HG02623 (cell line): ENCODE data around the gene CPEB3.

Source experiments
- ATAC-seq: cut with Tn5 transposase; IDR thresholded peaks from one replicate; pipeline ENCODE4 v1.9.1; 2021; ENCODE audit warnings: moderate library complexity; ENCODE audit not compliant: unreplicated experiment

The CPEB3 gene

GRCh38 chr10:92268748-92269147 is 22.1 kb downstream of the CPEB3 start:
- no peak for ATAC-seq

DNA sequence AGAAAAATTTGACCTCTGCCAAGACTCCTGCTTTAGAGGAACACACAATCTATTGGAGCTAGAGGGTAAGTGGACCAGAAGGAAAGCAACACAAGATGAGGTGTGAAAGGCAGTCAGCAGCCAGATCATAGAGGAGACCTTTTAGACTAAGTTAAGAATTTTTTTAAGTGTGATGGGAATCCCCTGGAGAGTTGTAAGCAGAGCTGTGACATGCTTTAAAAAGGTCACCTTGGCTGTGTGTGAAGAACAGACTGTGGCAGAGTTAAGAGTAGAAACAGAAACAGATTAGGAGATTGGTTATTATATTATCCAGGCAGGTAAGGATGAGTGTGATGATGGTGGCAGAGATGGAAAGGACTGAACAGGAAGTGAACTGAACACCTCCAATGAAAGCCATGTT is 23.5 kb downstream of the CPEB3 start:
- no peak for ATAC-seq

DNA sequence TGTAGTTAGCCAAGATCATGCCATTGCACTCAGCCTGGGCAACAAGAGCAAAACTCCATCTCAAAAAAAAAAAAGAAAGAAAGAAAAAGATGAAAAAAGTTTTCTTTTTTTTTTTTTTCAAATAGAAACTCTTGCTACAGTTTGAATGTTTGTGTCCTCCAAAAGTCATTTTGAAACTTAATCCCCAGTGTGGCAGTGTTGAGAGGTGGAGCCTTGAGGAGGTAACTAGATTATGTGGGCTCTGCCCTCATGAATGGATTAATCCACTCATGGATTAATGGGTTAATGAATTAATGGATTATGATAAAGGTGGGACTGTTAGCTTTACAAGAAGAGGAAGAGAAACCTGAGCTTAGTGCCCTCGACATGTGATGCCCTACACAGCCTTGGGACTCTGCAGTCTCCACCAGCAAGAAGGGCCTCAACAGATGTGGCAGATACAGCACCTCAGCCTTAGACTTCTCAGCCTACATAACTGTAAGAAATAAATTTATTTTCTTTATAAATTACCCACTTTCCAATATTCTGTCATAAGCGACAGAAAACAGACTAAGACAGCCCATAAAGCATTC is 25.1 kb downstream of the CPEB3 start:
- ATAC-seq = no peak

GRCh38 chr10:92264249-92264648 is 26.6 kb downstream of the CPEB3 start:
- ATAC-seq = no peak

DNA sequence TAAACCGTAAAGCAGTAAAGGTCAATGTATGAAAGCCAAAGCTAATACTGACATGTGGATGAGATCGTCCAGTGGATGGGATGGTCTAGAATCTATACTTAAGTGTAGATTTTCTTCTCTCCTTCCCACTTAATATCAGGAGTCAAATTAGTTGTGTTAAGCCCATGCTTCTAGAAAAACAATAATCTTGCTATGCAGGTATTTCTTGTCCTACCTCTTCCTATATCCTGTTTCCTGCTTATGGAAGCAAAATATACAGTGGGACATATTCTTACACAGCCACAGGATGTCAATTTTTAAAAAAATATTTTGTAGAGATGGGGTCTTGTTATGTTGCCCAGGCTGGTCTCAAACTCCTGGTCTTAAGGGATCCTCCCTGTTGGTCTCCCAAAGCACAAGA is 27.5 kb downstream of the CPEB3 start:
- no peak for ATAC-seq

GRCh38 chr10:92248566-92248965 is 42.3 kb downstream of the CPEB3 start:
- ATAC-seq = no peak

DNA sequence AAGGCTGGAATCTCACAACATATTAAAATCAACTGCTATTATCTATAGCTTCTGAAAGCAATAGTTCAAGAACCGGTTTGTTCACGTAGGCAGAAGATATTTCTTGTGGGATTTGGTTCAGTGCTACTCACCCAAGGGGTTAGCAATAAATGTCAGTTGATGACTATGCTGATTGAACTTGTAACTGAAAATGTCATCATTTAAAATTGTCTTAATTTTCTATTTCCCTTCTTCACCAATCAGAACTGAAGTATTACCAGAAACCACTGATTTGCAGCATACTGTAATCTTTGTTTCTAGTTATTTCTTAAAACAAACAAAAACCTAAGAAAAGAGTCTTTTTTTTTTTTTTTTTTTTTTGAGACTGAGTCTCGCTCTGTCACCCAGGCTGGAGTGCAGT is 46.1 kb downstream of the CPEB3 start:
- ATAC-seq = peak; percentile 33

DNA sequence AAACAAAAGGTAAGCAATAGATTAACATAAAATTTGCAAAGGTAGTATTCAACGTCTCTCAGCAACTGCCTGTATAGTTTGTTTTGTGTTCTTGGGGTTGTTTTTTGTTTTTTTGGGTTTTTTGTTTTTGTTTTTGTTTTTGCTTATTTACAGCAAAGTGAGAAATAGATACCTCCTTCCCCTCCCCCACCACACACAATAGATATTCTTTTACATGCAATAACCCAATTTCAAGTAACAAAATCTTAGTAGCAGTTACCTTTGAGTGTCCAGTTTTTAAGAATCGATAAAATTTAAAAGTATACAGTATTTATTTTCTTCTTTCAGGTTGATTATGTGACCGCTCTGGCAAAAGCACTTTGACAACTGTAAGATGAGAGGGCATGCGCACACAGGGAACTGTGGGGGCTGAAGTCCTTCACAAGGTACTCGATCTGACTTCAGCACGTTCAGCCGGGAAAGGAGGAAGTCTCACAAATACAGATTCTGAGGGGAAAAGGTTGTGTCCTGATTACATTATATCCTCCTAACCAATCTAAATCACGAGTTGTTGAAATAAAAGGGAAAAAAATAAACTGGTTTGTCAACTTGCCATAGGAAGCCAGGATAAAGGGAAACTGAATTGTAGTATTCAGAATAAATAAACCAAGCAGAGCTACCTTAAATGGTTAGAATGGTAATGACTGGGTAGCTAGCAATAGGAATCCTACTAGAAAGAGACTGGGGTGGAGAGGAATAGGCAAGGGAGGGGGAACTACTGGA is 47.8 kb downstream of the CPEB3 start:
- peak; percentile 49 for ATAC-seq

DNA sequence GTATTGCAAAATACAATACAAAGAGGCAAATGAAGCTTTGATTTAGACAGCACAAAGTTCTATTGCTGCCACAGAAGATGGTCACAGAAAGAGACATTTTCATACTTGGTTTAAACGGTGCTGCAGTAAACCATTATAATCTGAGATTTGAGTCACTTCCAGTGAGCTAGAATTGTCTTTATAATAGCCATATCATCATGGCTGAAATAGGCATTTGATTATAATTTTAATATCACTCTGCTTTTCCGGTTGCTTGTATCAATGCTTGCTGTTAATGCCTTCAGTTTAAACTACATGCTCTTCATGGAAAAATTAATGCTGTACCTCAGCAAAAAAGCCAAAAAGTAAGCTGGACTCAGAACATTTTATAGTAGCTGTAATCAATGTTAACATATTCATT is 48.5 kb downstream of the CPEB3 start:
- no peak for ATAC-seq

DNA sequence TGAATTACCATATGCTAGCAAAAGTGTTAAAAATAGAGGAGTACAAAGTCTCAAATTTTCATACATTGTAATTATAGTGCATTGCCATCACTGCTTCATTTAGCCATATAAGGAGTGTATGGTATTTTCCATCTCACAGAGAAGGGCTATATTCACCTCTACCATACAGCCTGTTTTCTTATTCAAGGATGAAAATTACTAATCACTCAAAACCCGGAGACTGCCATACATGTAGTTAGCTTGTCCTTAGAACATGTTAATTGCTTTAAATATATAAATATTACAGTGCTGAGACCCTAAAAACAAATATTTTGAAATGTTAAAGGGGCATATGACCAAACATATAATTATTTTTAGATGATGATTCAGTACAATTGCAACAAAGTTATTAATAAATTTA is 49.4 kb downstream of the CPEB3 start:
- no peak for ATAC-seq

DNA sequence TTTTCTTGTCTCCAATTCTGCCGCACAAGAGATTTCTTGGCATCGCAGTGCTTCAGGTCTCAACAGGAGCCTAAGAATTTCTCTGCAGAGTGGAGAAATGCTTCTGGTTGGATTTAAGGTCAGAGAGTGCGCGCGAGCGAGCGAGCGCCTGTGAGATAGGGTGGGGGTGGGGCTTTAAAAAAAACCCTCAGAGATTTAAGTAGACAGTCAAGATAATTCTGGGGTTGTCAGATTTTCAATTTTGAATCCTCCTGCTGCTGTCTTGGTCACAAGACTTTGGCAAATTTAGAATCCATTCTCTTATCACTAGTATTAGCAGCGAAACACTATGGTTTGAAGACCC is 49.7 kb downstream of the CPEB3 start:
- no peak for ATAC-seq

DNA sequence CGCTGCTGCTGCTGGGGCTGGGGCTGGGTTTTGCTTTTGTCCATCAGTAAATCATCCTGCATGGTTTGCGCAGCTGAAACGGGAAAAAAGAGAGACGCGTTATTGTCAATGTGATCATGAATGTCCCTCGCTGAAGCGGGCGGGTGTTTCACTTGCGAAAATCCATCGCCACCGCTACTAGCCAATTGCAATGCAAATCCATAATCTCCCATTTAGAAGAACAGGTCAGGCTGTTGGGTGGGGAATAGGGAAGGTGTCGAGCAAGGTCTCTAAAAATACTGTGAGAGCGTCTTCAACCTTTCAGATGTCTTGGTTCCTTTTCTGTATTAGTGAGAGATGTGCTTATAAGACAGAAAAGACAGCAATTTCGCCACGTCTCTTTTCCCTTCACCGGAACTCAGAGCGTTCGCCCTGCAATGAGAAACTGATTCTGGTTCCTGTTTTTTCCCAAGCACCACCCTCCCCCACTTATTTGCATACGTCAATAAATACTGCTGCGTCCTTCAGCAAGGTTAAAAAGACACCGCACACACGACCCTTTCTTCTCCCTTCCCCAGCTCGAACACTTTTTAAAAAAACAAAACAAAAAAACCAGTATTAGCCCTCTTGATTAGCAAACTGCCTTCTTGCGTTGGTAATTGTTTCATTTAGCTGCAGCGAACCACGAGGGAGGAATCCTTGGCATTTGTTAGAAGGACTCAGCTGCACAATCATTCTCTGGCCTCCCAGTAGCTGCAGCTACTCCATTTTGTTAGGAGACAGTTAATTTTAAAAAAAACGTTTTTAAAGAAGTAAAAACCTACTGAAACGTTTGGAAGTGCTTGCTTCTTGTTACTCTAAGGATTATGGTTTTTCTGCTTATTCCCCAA is 50.4 kb downstream of the CPEB3 start:
- ATAC-seq = peak; percentile 45

DNA sequence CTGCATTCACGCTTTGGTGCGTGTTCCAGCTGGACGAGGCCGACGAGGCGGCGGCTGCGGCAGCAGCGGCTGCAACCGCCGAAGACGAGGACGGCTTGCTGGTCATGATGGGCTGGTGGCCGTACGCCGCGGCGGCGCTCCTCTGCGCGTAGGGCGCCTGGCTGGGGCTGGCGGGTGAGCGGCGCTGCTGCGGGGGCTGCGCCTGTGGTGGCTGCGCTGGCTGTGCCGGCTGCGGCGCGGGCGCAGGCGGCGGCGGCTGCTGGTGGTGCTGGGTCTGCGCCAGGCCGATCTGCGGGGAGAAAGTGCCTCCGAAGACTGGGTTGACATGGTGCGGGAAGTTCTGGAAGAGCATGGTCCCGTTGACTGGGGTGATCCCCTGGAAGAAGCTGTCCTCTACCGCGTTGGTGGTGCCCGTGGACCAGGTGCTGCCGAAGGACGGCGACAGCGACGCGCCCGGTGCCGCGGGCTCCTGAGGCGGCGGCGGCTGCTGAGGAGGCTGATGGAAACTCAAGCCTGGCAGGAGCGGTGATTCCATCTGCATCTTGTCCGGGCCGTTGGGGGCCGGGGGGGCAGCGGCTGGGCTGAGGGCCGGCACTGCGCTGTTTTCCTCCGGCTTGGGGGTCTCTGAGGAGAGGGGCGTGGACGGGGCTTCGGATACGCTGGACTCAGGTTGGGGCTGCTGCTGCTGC is 51.1 kb downstream of the CPEB3 start:
- no peak for ATAC-seq

DNA sequence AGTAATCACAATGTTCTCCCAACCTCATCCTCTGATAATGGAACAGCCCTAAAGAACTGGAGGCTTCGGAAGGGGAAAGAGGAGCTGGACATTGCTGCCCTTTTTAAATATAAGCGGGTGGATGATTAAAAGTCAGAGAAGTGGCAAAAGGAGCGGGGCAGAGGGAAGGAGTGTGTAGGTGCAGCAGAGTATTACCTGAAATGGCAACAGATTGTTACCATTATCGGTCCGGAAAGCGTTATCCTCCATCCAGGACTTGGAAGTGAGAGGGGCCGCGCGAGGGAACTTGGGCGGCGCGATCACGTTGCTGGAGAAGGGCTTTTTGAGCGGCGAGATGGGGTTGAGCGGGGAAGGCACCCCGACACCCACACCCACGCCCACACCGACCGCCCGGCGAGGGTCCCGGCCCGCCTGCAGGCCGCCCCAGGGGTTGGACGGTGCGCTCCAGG is 51.7 kb downstream of the CPEB3 start:
- ATAC-seq = no peak

DNA sequence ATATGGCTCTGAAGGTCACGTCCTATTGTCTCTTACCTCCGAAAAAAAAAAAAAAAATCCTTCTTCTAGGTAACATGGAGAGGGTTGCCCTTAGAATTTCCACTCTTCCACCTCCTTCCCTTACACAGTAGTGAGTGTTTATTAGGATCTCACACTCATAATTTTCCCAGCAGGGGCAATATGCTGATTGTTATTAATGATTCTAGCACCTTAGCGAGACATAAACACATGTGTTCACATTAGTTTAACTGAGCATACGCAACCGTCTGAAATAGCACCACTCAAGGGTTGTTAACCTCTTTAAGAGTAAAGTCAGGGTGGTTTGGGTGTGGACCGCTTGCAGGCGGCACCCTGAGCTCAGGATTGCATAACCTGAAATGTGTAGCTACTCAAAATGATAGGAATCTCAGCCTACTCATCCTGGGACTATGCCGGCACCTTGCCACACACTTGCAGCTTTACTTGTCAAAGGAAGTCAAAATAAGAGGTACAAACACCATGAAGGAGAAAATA is 52.2 kb downstream of the CPEB3 start:
- no peak for ATAC-seq

DNA sequence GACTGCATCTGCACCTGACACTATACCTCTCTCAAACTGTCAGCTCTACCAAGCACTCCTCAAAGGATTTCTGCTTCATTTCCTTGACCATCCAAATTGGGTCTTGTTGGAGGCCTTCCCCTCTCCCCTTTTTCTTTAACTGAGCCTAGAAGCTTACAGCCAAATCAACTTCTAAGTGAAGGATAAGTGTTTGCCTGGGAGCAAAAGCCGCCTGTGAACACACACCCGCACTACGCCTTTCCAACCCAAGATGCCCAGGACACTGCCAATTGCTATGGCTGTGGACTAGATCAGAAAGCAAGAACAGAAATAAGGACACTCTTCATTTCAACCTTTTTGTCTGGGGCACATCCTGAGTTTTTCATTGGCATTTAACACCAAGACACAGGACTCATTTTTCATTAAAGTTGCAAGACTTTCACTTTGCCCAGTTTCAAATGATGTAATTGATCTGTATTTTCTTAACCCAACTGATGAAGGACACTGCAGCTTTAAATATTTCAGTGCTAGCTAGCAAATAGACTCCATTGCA is 52.8 kb downstream of the CPEB3 start:
- ATAC-seq = no peak

- no peak for ATAC-seq
Observed at GRCh38 chr10:92231196-92231595, 59.7 kb downstream of the CPEB3 start.

- ATAC-seq = no peak
Observed at GRCh38 chr10:92222603-92223262, 68.1 kb downstream of the CPEB3 start.

DNA sequence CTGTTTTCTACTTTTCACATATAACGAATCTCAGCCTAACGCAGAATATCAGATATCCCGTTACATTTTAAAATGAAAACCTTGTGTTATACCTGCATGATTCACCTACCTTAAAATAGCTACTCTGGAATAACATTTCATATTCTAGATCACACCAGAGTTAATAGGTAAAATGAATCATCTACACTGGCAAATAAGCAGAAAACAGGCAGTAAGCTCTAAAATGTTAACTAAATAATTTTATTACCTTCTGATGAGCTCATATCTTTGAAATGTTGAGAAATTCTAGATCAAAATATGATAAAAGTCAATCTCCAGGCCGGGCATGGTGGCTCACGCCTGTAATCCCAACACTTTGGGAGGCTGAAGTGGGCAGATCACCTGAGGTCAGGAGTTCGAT is 71.3 kb downstream of the CPEB3 start:
- no peak for ATAC-seq

DNA sequence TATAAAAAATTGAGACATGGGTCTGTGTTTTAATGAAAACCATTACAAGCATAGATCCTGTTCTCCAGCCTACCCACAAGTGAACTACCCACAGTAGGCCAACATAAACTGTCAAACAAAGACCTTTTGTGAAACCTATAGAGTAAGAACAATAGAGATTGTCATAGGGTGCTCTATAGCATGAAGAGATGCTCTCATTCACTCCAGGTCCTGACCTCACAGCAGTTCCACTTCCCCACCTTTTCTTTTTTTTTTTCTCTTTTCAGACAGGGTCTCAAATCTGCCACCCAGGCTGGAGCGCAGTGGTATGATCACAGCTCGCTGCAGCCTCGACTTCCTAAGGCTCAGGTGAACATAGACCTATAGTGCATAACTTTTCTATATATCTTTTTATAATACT is 72.3 kb downstream of the CPEB3 start:
- no peak for ATAC-seq
